Endothelial cell of coronary artery (primary cell): Measurements from ENCODE around the gene AKT1. TPM values are rescaled to one million over a fixed set of nuclear protein-coding genes. Genes with fewer than 3 reads are reported as not detected.

Experiments
- total RNA-seq: library from RNA; depleted of rRNA; stranded (reverse); fragments of >200 nt; gene quantifications from 2 replicates; pipeline ENCODE4 v1.2.3, GENCODE V29; 2014

The AKT1 gene
- 191 and 220 TPM in 2 replicates for total RNA-seq

GRCh38 chr14:104794993-104795780 lies at the start of gene AKT1:
Gene AKT1, minus strand, starts transcription at chr14:104795748. Its CDS starts 3,105 bp downstream, at chr14:104792643.

DNA sequence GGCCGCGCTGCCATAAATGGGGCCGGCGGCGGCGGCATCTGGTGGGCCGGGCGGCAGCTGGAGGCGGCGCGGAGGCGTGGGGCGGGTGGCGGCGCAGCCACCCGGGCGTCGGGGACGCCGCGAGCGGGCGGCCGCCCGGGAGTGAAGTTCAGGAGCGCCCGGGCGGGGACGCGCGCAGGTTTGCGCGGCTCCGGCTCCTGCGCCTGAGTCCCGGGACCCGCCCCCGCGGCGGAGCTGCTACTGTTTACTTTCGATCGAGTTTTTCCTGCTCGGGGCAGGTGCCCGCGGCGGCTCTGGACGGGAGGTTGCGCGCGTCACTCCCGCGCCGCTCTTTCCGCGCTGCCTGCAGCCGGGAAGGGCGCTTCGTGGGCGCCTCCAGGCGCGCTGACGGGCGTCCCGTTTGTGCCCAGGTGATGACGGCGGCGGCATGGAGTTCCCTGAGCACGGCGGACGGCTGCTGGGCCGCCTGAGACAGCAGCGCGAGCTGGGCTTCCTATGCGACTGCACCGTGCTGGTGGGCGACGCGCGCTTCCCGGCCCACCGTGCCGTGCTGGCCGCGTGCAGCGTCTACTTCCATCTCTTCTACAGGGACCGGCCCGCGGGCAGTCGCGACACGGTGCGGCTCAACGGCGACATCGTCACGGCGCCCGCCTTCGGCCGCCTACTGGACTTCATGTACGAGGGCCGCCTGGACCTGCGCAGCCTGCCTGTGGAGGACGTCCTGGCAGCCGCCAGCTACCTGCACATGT lies 5.4 kb upstream of the AKT1 start, which contains the start of gene ZBTB42:
TSS of gene ZBTB42 (plus strand) at position 331 of the 749 bp plus-strand sequence. CDS start at position 428, 97 bp downstream.

GRCh38 chr14:104752735-104753527 lies 42.6 kb downstream of the AKT1 start, which contains the start of gene SIVA1:
Gene SIVA1, plus strand, starts transcription at chr14:104753147. Its CDS starts 55 bp downstream, at chr14:104753202.

DNA sequence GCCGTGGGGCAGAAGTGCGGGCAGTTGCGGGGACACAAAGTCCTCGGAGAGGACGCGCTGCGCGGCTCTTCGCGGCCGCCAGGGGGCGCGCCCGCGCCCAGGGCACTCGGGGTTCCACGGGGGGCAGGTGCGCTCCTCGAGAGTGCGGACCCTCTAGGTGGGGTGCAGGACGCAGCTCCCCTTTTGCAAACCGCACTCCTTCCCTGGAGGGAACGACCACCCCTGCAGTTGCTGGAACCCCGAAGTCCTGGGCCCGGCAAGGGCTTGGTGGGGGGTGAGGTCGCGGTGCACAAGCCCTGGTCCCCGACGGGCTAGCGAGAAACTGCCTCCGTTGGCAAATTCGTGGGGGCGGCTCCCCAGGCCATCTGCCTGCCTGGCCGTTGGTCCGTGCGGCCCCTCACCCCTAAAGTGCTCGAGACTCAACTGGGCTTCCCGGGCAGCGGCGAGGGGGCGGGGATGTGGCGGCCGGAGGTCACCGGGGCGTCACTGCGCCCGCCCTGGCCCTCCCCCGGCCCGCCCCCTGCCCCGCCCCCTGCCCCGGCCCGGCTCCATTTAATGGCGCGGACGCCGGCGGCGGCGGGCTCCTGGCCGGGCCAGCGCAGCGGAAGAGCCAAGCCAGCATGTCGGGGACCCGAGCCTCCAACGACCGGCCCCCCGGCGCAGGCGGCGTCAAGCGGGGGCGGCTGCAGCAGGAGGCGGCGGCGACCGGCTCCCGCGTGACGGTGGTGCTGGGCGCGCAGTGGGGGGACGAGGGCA lies 71.7 kb downstream of the AKT1 start, which contains the start of gene ADSS1:
TSS of gene ADSS1 (plus strand) at position 579 of the 756 bp plus-strand sequence. CDS start at position 621, 42 bp downstream.

Other genes starting within 250 kb of the AKT1 start
- not detected in 2 replicates for gene C14orf180, start 216.0 kb downstream of the AKT1 start, total RNA-seq
- gene TMEM179, start 191.0 kb downstream of the AKT1 start, total RNA-seq: under 0.01 TPM in 1 of 2 replicates, not detected in the other
- gene INF2, start 106.1 kb downstream of the AKT1 start, total RNA-seq: 39.3 and 65.7 TPM in 2 replicates
- gene ADSS1, start 71.5 kb downstream of the AKT1 start, total RNA-seq: 1.4 and 7.4 TPM in 2 replicates
- 99.4 and 118 TPM in 2 replicates for gene SIVA1, start 42.6 kb downstream of the AKT1 start, total RNA-seq
- gene ZBTB42, start 5.4 kb upstream of the AKT1 start, total RNA-seq: 3.5 and 4.7 TPM in 2 replicates
- 13.8 and 17.7 TPM in 2 replicates for gene CEP170B, start 69.5 kb upstream of the AKT1 start, total RNA-seq
- gene PLD4, start 129.1 kb upstream of the AKT1 start, total RNA-seq: under 0.01 TPM in 2 replicates
- gene AHNAK2, start 182.6 kb upstream of the AKT1 start, total RNA-seq: 66.2 and 78.0 TPM in 2 replicates
- 5.2 and 6.8 TPM in 2 replicates for gene CLBA1, start 190.0 kb upstream of the AKT1 start, total RNA-seq
- 29.9 and 38.1 TPM in 2 replicates for gene CDCA4, start 225.3 kb upstream of the AKT1 start, total RNA-seq